H1 (cell line): Measurements from ENCODE around the gene ZC3H18. TPM values are rescaled to one million over a fixed set of nuclear protein-coding genes. Genes with fewer than 3 reads are reported as not detected.

Source experiments
- ASH2L ChIP-seq: fragments of 200-600, 300-600 bp; sonication (generic); IDR thresholded peaks from one replicate; pipeline ENCODE4 v1.7.1; 2017; ENCODE audit warnings: low read length
- BACH1 ChIP-seq: IDR thresholded peaks from 2 replicates; pipeline ENCODE4 v1.6.1; 2012; ENCODE audit warnings: low read length, improper control_type of control experiment
- BCL11A ChIP-seq, 2 experiments: IDR thresholded peaks; one replicate each; pipeline ENCODE4 v1.6.1; 2011; ENCODE audit warnings: low read depth in 2 of 2, low read length in 2 of 2, mild to moderate bottlenecking in 2 of 2
- CREB1 ChIP-seq: IDR thresholded peaks from 2 replicates; pipeline ENCODE4 v1.6.1; 2012; ENCODE audit warnings: inconsistent platforms
- GABPA ChIP-seq: IDR thresholded peaks from 2 replicates; pipeline ENCODE4 v1.6.1; 2011; ENCODE audit warnings: mild to moderate bottlenecking, low read length, moderate library complexity, borderline replicate concordance; ENCODE audit not compliant: insufficient read depth
- POLR2A ChIP-seq, 2 experiments: IDR thresholded peaks; 1 replicate in 1 of 2; 2 replicates in 1 of 2; pipeline ENCODE4 v1.6.1; 2011; ENCODE audit warnings: low read depth in 2 of 2, low read length in 2 of 2, mild to moderate bottlenecking in 2 of 2; ENCODE audit errors: control extremely low read depth in 1 of 2
- RFX5 ChIP-seq: IDR thresholded peaks from 2 replicates; pipeline ENCODE4 v1.6.1; 2011; ENCODE audit warnings: low read depth, low read length, improper control_type of control experiment, borderline replicate concordance
- TAF1 ChIP-seq: IDR thresholded peaks from 2 replicates; pipeline ENCODE4 v1.6.1; 2011; ENCODE audit warnings: mild to moderate bottlenecking, low read depth, low read length
- TBP ChIP-seq: IDR thresholded peaks from 2 replicates; pipeline ENCODE4 v1.6.1; 2011; ENCODE audit warnings: low read depth, low read length, improper control_type of control experiment
- polyA plus RNA-seq, 7 experiments: library from polyadenylated mRNA; depleted of rRNA in 3 of 7; stranded (reverse) in 5 of 7; unstranded in 2 of 7; fragments of >200 nt in 5 of 7; fragments of 200-250 nt in 2 of 7; gene quantifications; 1 replicate in 5 of 7; 2 replicates in 1 of 7; 4 replicates in 1 of 7; pipeline versions ENCODE4 v1.2.1 to v1.2.3, GENCODE V29; 2011 to 2013; ENCODE audit warnings: missing spikeins in 2 of 7, mixed read lengths in 2 of 7
- total RNA-seq: library from RNA; stranded (reverse); fragmentation: NEBNext Ultra II Directional; extraction: Animal tissue kit (Norgen Biotek cat#: 25700); gene quantifications from 2 replicates; pipeline ENCODE4 v1.2.1, GENCODE V29; 2021
- TF ChIP-seq, protein P1 (sequence below): IDR thresholded peaks from 2 replicates; pipeline ENCODE4 v1.6.1; 2012; ENCODE audit warnings: inconsistent platforms

The ZC3H18 gene
- total and polyA plus RNA-seq, 2 of the 8 experiments (the other 6 are each of a cell fraction or from before 2014, with no cell fraction given) = 12.1 to 73.2 TPM

DNA sequence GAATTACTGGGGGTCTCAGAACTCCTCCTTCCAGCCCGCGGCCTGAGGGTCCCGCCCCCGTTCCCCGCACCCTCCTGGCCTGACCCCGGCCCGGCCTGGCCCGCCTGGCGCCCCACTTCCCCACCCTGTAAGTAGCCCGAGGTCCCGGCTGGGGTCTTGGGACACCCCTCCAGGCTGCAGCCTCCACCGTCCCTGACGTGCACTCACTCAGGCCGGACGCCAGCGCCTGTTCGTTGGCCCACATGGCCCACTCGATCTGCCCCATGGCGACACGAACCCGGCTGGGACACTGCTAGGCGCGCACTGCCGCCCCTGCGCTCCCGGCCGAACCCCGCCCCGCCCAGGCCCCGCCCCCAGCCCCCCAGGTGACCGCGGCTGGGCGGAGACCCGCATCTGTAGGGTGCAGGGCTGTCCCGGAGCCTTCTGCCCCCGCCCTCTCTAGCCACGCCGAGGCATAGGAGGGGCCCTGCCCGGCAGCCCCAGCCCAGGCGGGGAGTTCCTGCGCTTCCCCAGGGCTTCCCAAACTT lies 80.6 kb downstream of the ZC3H18 start, which contains the start of gene CYBA (continued):
- peak; percentile 59 for TF ChIP-seq ASH2L
- TF ChIP-seq TAF1 = peak; percentile 63; the same call in 1 of the 2 replicates
- TF ChIP-seq RFX5 = no peak
- TF ChIP-seq TBP = peak; percentile 47; the same call in 1 of the 2 replicates
- TF ChIP-seq, protein P1, sequence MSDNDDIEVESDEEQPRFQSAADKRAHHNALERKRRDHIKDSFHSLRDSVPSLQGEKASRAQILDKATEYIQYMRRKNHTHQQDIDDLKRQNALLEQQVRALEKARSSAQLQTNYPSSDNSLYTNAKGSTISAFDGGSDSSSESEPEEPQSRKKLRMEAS = peak; percentile 63
- TF ChIP-seq POLR2A (IDR thresholded peaks at IDR 0.05; ENCODE audit: control extremely low read depth in 1 of 2, low read depth in 2 of 2, low read length in 2 of 2) = peak in 1 of 2 experiments; percentile 69; a peak in 1 of 3 replicates
- TF ChIP-seq GABPA = no peak
- TF ChIP-seq CREB1 = 0 out of 2 replicates have a peak, but pooled peaks have one; percentile 25
- TF ChIP-seq BCL11A (IDR thresholded peaks at IDR 0.05; ENCODE audit: low read depth in 2 of 2, low read length in 2 of 2) = no peak
- TF ChIP-seq BACH1 = no peak
